ENCODE data around the gene ULK3.

DNA sequence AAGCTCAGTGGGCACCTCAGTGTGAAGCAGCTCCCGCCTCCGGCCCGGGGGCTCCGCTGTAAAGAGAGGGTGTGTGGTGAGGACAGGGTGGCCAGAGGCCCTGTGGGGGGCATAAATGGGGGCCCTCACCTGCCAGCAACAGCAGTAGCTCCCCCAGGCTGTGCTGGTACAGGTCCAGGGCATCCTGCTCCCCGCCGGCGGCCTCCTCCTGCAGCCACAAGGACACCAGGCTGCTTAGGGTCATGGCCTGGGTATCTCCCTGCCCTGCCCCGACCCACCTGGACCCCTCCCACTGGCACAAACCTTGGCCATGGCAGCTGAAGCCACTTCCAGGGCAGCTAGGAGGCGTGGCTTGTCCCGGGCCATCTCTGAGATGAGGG is 4.8 kb downstream of the ULK3 start:
- TF ChIP-seq, protein P1, sequence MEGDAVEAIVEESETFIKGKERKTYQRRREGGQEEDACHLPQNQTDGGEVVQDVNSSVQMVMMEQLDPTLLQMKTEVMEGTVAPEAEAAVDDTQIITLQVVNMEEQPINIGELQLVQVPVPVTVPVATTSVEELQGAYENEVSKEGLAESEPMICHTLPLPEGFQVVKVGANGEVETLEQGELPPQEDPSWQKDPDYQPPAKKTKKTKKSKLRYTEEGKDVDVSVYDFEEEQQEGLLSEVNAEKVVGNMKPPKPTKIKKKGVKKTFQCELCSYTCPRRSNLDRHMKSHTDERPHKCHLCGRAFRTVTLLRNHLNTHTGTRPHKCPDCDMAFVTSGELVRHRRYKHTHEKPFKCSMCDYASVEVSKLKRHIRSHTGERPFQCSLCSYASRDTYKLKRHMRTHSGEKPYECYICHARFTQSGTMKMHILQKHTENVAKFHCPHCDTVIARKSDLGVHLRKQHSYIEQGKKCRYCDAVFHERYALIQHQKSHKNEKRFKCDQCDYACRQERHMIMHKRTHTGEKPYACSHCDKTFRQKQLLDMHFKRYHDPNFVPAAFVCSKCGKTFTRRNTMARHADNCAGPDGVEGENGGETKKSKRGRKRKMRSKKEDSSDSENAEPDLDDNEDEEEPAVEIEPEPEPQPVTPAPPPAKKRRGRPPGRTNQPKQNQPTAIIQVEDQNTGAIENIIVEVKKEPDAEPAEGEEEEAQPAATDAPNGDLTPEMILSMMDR (IDR thresholded peaks at IDR 0.05): no peak
- TF ChIP-seq EZH2 (IDR thresholded peaks at IDR 0.05; ENCODE audit: borderline replicate concordance, insufficient read depth, low read depth, low read length, poor library complexity, severe bottlenecking): no peak
